Stimulated activated CD4-positive, alpha-beta T cell treated with anti-CD3 and anti-CD28 coated beads, TNF-alpha, amount 100 ng/mL, for 4 hours (primary cell): ENCODE results near the gene L3MBTL4.
"Not testable (repeated sequence)": the region's sequence is repeated elsewhere in the genome, so short reads cannot be mapped to it uniquely, and the experiment has no call there.

Experiments used
- DNase-seq, 3 experiments: peaks; one replicate each; pipeline ENCODE4 v3.0.0-alpha.2; 2020; ENCODE audit warnings: low read depth in 3 of 3

L3MBTL4 gene

GRCh38 chr18:6199777-6200176, 214.9 kb downstream of the L3MBTL4 start:
- DNase-seq: no peak

- no peak for DNase-seq
These were observed 216.1 kb downstream of the L3MBTL4 start for GRCh38 chr18:6198585-6198984.

- DNase-seq: no peak
These were observed 220.1 kb downstream of the L3MBTL4 start for GRCh38 chr18:6194640-6195039.

GRCh38 chr18:6185782-6186181, 228.9 kb downstream of the L3MBTL4 start:
- DNase-seq: not testable (repeated sequence)

GRCh38 chr18:6174983-6175745, 239.5 kb downstream of the L3MBTL4 start:
- DNase-seq: no peak

GRCh38 chr18:6170604-6171003, 244.1 kb downstream of the L3MBTL4 start:
- no peak for DNase-seq

GRCh38 chr18:6161549-6161948, 253.2 kb downstream of the L3MBTL4 start:
- DNase-seq: no peak

GRCh38 chr18:6159426-6159825, 255.3 kb downstream of the L3MBTL4 start:
- no peak for DNase-seq

GRCh38 chr18:6158958-6159357, 255.8 kb downstream of the L3MBTL4 start:
- DNase-seq: no peak

GRCh38 chr18:6156446-6156845, 258.3 kb downstream of the L3MBTL4 start:
- no peak for DNase-seq

GRCh38 chr18:6155707-6156106, 259.0 kb downstream of the L3MBTL4 start:
- no peak for DNase-seq

GRCh38 chr18:6150430-6150829, 264.3 kb downstream of the L3MBTL4 start:
- no peak for DNase-seq

- no peak for DNase-seq
These were observed 268.4 kb downstream of the L3MBTL4 start for GRCh38 chr18:6146307-6146661.

- DNase-seq: no peak
These were observed 268.9 kb downstream of the L3MBTL4 start for GRCh38 chr18:6145645-6146306.

- no peak for DNase-seq
These were observed 275.7 kb downstream of the L3MBTL4 start for GRCh38 chr18:6139007-6139406.

GRCh38 chr18:6135901-6136300, 278.8 kb downstream of the L3MBTL4 start:
- not testable (repeated sequence) for DNase-seq

GRCh38 chr18:6135029-6135428, 279.7 kb downstream of the L3MBTL4 start:
- not testable (repeated sequence) for DNase-seq

GRCh38 chr18:6132751-6133368, 281.9 kb downstream of the L3MBTL4 start:
- DNase-seq: no peak

- DNase-seq: no peak
These were observed 293.9 kb downstream of the L3MBTL4 start for GRCh38 chr18:6120820-6121279.

GRCh38 chr18:6119761-6120160, 294.9 kb downstream of the L3MBTL4 start:
- DNase-seq: no peak

- DNase-seq: no peak
These were observed 296.6 kb downstream of the L3MBTL4 start for GRCh38 chr18:6118080-6118479.

- DNase-seq: no peak
These were observed 299.0 kb downstream of the L3MBTL4 start for GRCh38 chr18:6115710-6116109.

- no peak for DNase-seq
These were observed 301.1 kb downstream of the L3MBTL4 start for GRCh38 chr18:6113650-6114049.
